Activated CD4-positive, alpha-beta T cell treated with anti-CD3 and anti-CD28 coated beads, Interleukin-2, amount 50 U/mL, for 48 hours (primary cell): Measurements from ENCODE around the gene TMEM184A.
A peak's percentile ranks its signal among the peaks of the same experiment; 100 is the strongest.
"Not testable (repeated sequence)": the region's sequence is repeated elsewhere in the genome, so short reads cannot be mapped to it uniquely, and the experiment has no call there.

Experiments
- DNase-seq, 2 experiments: peaks; one replicate each; pipeline ENCODE4 v3.0.0-alpha.2; 2020

Gene TMEM184A

DNA sequence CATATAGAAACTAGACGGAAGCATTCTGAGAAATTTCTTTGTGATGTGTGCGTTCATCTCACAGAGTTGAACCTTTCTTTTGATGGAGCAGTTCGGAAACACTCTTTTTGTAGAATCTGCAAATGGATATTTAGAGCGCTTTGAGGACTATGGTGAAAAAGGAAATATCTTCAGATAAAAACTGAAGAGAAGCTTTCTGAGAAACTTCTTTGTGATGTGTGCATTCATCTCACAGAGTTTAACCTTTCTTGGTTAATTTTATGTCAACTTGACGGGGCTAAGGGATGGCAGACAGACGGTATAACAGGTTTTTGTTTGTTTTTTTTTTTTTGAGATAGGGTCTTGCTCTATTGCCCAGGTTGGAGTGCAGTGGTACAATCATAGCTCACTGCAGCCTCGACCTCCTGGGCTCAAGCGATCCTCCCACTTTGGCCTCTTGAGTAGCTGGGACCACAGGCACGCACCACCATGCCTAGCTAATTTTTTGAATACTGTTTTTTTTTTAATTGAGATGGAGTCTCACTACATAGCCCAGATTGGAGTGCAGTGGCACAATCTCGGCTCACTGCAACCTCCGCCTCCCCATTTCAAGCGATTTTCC, 36.6 kb downstream of the TMEM184A start:
- DNase-seq: not testable (repeated sequence)

DNA sequence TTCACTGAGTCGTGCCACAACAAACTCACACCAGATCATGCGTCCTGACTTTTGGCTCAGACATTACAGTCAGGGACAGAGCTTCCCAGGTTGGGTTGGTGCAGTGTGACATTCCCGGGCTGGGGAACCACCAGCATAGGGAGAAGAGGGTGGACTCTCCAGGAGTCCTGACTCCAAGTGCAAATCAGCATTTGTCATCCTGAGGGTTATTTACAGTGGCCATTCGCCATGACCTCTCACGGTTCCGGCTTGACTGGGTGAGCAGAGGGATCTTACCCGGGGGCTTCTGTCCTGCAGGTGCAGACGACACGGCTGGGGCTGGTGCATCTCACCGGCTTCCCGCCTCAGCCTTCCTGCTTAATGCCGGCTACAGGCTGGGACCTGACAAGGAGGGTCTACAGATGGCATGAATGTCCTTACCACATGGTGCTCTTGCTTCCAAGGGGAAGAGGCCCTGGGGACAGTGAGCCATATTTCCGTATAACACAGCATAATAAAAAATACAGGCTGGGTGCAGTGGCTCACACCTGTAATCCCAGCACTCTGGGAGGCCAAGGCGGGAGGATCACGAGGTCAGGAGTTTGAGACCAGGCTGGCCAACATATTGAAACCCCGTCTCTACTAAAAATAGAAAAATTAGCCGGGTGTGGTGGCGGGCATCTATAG, 39.3 kb downstream of the TMEM184A start:
- DNase-seq: no peak

DNA sequence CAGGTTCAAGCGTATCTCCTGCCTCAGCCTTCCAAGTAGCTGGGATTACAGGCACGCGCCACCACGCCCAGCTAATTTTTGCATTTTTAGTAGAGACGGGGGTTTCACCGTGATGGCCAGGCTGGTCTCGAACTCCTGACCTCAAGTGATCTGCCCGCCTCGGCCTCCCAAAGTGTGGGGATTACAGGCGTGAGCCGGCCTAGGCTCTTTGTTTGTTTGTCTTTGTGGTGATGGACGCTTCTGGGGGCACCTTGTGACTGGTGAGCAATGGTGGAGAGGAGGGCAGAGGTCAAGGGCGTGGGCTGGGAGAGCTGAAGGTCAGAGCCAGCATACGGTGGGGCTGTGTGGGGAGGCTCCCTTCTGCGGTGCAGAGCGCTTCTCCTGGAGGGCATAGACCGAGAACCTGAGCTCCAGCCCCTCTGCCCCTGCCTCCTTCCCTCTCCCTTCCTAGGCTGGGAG, 40.5 kb downstream of the TMEM184A start:
- not testable (repeated sequence) for DNase-seq

DNA sequence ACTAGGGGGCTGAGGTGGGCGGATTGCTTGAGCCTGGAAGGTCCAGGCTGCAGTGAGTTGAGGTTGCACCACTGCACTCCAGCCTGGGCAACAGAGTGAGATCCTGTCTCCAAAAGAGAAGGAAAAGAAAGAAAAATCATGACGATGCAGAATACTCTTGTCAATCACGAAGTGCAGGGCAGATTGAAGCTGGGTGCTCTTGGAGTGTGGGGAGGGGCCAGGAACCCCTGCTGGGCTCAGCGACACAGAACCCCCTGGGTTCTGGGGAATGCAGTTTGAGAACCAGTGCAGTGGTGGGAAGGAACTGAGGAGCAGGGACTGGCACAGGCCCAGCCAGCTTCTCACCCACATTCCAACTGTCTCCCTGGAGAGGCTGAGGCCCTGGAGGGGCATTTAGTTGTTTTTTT, 41.0 kb downstream of the TMEM184A start:
- no peak for DNase-seq

DNA sequence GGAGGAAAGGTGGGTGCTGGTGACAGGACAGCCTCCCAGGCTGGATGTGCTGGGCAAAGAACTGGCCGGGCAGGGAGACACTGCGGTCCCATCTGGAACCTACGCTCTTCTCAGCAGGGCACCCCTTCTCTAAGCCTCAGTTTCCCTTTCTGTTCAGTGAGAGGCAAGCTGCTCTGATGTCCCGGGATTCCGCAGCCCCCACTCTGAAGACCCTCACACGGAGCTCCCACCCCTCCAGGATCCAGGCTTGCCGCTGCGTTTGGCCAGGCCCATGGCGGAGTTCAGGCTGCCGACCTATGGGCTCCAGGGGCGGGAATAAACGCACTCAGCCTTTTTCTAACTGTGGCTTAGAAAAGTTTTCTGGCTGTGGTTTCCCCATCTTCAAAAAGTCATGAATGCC, 41.6 kb downstream of the TMEM184A start:
- DNase-seq: no peak

DNA sequence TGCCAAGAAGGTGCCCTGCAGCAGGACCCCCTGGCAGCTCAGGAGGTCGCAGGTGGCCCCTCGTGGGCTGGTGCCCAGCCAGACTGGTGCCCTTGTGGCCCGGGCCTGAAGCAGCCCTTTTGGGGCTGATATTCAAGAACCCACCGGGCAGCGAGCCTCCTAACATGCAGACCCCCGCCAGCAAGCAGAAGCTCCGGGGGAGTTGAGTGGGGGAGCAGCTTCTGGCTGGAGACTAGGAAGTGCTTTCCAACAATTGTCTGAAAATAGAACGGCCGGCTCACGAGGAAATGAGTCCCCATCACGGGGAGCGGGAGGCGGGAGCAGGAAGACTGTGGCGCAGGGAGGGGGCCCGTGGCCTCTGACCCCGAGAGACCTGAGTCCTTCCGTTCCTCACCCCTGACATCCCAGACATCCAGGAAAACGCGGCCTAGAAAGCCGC, 42.3 kb downstream of the TMEM184A start:
- no peak for DNase-seq

DNA sequence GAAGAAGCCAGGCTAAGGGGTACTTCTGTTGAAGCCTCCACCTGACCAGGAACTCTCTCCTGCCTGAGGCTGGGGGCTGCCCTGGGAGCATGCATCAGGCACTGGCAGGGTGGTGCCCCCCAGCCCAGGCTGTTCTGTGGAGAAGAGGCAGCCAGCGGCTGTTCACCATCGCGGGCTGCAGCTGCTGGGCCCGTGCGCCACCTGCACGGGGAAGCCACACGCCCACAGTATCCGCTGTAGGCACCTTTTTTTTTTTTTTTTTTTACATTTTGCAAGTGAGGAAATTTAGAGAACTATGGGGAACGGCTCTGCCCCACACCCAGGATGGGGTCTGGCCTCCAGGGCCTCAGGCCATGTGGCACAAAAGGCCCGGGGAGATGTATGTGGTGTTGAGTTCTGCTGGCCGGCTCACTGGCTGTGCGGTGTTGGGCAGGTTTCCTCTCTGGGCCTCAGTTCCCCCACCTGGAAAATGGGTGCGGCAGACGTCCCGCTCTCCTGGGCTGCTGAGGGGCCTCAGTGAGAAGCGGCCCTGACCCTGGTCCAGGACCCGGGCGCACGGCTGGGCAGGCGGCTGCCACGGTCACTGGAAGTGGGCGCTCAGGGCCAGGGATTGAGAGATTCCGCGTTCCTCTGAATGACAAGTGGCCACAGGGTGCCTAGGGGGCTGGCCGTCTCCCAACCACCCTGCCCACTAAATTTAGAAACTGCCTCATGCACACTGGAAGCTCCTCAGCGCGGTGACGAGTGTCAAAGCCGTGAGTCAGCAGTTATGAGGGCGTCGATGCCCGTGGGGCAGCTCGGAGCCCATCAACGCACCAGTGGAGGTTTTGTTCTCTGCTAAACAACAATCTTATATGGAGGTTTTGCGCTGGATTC, 43.0 kb downstream of the TMEM184A start:
- DNase-seq: peak; percentile 35 to 44

DNA sequence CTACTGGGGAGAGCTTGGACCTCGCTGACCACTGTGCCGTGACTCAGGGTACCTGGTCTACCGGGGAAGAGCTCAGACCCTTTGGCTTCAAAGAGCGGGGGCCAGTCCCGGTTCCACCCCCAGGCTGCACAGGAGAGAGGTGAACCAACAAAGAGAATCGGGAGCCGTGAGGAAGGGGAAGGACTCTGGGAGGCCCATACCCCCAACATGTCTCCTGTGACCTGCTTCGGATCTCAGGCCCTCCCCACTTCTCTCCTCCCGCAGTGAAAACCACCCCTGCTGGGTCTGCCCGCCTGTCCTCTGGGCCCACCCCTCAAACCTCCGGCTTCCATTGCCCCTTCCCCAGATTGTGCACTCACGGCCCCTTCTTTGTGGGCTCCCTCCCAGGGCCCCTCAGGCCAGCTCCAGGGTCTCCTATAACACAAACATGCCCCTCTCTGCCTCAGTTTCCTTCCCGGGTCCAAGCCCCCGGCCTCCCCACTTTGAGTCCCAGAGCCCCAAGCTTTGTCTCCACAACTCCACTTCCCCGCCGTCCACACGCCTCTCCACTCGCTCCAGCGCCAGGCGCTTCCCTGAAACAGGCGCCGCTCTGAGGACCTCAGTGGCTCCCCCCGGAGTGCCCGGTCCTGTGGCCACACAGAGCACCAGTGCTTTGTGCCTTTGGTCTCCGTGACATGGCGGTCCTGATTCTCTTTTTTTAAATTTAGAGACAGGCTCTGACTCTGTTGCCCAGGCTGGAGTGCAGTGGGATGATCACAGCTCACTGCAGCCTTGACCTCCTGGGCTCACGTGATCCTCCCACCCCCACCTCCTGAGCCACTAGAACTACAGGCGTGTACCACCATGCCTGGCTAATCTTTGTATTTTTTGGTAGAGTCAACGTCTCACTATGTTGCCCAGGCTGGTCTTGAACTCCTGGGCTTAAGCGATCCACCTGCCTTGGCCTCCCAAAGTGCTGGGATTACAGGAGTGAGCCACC, 44.3 kb downstream of the TMEM184A start:
- no peak for DNase-seq

DNA sequence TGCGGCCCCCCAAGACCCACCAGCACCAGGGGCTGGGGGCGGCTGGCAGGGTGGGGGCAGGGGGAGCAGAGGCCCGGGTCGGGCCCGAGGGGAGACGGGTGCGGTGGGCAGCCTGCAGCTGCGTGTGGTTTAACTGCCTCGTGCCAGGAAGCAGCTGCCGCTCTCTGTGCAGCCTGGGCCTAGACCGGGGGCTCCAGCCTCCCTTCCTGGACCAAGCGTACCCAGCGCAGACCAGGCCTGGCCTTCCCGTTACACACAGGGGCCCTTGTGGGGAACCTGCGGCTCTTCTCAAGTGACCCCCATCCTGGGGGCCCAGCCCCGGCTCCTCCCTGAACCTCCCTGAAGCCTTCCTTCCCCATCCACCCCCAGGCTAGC, 45.2 kb downstream of the TMEM184A start:
- DNase-seq: no peak

DNA sequence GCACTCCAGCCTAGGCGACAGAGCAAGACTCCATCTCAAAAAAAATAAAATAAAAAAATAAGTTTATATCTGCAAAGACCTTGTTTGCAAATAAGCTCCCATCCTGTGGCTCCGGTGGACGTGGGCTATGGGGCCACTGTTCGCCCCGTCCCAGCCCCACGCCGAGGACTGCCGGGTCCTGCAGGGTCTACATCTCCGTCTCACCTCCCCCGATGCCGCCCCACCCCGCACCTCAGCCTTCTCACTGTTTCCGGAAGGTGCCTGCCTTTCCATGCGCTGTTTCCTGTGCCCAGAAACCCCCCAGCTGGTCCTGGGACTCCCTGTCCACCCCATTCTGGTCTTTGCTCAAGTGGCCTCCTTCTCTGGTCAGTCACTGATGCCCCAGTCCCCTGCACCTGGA, 46.8 kb downstream of the TMEM184A start:
- no peak for DNase-seq

DNA sequence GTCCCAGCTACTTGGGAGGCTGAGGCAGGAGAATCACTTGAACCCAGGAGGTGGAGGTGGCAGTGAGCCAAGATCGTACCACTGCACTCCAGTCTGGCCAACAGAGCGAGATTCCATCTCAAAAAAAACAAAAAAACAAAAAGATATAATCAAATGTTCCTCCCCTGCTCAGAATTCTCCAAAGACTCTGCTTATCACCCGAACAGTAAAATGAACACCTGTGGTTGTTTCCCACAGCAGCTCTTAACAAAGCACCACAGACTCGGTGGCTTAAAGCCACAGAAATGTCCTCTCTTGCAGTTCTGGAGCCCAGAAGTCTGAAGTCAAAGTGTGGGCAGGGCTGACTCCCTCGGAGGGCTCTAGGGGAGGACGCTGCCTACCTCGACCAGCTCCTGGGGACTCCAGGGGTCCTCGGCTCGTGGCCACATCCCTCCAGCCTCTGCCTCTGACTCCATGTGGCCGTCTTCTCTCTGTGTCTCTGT, 47.7 kb downstream of the TMEM184A start:
- DNase-seq: no peak

DNA sequence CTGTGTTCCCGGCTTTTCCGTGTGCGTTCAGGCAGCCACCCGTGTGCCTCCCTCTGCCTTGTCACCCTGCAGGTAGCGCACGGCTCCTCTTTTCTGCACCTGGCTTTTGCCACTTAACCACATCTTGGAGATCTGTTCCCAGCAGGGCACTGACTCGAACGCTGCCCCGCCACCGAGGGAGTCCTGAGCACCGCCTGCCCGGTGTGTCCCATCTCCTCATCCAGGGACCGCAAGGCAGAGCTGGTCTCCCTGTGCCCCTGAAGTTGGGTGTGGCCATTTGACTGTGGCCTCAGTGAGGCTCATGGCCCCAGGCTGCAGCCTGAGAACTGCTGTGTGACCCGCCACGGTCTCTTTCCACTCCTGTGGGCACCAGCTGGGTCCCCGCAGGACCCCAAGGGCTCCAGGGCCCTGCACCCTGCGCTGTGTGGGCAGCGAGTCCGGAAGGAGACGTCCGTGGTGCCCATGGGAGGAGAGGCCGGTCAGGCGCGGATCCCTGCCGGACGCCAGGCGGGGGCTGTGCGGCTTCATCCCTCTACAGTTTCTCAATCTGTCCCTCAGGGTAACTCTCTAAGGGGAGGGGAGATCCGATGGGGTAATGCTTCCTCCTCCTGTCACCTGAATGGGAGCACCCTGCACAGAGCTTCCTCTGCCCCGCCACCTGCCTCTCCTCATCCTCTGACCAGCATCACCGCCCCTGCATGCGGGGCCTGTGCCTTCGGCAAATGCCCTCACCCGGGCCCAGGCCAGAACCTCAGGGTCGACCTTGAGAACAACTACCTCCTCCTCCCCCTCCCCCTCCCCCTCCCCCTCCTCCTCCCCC, 50.1 kb downstream of the TMEM184A start:
- peak in 1 of 2 experiments; percentile 21 for DNase-seq

DNA sequence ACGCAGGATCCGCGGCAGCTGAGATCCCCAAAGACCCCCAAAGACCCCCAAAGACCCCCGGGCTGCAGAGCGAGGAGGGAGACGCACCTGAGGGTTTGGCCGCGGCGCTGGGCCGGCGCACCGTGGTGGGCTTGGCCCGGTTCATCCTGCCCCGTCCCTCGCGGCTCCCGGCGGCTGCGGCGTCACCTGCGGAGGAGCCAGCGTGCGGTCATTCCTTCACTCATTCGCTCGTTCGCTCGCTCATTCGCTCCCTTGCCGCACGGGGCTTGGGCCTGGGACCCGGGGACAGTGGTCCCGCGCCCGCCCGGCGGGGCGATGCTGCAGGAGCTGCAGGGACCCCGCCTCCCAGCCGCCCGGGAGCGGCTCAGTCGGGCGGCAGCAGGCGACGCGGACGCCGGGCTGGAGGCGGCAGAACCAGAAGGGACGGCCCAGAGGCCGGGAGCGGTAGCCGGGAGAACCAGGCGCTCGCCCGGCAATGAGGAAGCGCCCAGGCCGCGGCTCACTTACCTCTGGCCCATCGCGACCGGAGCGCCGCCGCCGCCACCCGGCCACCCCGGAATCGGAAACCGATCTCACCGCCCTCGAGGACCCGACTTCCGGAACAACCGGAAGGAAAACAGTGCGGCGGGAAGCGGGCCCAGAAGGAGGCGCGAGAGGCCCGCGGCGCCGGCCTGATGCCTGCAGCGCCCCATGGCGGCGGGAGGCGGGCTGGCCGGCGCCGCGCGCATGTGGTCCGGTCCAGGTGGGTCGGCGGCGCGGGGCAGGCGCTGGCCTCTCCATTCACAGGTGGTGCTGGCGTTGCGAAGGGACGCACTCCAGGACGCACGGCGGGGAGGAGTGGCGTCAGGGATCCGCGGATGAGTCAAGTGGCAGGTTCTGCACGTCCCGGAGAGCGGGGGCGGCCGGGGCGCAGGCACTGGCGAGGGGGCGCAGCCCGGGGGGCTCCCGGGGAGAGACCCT, 51.9 kb downstream of the TMEM184A start, which contains the start of gene INTS1:
INTS1 (minus strand) TSS at position 574 of the 960 bp plus-strand sequence; CDS start at position 145, 429 bp downstream.
- peak; percentile 87 to 89 for DNase-seq

DNA sequence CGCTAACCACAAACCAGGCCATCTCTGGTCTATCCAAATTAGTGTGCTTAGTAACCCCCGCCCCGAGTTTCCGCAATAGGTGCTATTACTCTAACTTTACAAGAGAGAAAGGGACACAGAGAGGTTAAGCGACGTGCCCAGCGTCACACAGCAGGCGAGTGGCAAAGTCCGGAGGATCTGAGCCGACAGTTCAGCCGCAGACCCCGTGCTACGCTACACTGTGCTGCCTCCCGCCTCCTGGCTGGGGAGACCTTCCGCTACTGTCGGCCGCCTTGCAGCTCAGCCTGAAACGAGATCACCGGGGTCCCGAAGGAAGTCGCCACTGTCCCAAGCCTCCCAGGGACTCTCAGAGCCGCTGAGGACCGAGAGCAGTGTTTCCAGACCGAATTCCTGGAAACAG, 52.6 kb downstream of the TMEM184A start:
- DNase-seq: no peak

DNA sequence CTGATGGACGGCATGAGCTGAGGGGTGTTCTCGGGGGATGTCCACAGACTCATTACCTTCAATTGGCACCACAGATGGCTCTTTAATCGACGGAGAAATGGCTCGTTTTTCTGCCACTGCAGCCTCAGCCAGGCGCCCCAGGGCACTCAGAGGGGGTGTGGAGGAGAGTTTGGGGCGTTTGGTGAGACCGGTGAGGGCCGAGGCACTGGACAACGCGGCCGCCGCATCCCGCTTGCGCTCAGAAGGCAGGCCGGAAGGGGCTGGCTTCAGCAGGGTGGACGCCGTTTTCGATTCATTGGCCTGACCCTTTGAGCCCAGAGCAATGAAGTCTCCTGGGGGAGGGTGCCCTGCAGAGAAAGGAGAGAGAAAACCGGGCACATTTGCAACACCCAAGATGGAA, 53.2 kb downstream of the TMEM184A start:
- no peak for DNase-seq

DNA sequence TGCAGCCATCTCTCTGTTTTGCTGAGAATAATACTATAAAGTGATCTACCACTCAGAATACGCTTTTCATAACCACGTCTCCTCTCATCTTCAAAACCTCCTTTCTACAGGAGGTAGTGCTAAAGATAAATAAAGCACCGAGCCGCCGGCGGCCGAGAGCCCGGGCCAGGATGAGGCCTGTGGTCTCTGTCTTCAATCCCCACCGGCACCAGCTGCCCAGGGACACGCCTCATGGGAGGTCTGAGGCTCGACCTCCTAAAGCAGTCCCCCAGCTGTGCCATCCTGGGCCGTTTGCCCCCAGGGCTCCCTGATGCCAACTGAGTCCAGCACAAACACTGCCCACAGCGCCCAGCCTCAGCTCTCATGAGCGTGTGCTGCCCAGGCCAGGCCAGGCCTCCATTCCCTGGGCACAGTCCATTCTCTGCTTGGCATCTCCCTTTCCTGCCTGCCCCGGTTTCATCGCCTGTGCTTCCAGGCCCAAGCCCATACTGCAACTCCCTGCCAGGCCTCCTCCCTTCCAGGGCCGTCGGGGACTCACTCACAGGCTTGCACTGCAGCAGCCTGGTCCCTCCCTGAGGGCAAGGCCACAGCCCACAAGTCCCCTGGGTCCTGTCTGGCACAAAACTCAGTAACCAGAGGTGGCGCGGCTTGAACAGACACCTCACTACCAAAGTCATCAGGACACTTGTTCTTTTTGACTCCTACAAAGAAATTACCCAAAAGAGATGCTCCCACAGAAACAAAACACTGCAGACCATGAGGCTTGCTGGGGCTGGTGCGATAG, 54.3 kb downstream of the TMEM184A start:
- DNase-seq: no peak

DNA sequence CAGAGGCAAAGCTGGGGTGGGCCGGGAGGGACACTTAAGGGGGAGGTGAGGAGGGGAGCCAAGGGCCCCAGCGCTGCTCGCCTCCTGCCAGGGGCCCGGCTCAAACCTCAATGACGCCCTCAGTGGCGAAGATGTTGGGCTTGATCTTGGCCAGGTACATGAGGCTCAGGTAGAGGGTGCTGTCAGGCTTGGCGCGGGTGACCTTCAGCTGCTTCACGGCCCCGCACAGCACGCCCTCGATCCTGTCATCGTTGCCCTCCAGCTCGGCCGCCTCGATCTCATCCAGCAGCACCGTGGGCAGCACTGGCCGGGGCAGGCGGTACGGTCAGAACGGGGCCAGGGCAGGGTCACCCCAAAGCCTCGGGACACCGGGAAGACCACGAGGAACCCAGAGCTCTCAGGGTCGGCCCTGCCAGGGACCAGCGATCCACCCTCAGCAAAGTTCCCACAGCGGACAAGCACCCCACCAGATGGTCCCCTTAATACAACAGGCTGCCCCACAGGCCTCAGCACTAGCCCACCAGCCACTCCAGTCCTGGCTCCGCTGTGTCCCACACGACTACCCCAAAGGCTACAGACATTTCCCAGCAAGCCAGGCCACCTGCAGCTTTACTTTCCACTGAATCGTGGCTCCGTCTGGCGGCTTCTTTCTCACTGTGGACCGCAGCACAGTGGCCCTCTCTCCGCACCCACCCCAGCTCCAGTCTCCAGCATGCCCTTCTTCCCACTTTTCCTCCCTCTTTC, 55.8 kb downstream of the TMEM184A start:
- DNase-seq: no peak

DNA sequence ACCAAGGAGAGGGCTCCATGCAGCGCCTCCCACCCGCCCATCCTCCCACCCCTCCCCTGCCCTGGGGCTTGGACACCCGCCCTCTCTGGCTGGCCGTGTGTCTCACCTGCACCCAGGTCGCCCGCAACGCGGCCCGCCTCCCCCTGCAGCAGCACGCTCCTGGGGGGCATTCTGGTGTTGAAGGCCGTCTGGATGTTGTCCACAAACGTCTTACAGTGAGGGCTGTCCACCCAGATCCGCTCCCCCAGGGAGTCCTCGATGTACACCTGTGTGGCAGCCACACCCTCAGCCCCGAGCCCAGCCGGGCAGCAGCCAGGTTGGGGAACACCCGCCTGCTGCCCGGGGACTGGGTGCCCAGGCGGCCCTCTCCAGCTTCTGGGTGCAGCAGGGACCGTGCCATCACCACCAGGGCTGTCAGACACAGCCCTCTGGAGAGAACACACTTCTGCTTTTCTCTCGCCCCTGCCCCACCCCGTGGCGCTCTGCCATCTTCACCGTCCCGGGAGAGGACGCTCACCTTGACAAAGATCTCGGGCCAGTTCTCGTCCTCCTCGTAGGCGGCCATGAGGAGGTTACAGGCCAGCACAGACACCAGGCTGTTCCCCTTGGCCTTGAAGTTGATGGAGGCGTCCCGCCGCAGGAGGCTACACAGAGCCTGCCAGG, 56.5 kb downstream of the TMEM184A start:
- no peak for DNase-seq
